ENCODE results near the gene TNFRSF1A. TPM values are rescaled to one million over a fixed set of nuclear protein-coding genes. Genes with fewer than 3 reads are reported as not detected.

The TNFRSF1A gene
- total and polyA plus RNA-seq, 10 donors: 22.5 to 578 (median 211) TPM

DNA sequence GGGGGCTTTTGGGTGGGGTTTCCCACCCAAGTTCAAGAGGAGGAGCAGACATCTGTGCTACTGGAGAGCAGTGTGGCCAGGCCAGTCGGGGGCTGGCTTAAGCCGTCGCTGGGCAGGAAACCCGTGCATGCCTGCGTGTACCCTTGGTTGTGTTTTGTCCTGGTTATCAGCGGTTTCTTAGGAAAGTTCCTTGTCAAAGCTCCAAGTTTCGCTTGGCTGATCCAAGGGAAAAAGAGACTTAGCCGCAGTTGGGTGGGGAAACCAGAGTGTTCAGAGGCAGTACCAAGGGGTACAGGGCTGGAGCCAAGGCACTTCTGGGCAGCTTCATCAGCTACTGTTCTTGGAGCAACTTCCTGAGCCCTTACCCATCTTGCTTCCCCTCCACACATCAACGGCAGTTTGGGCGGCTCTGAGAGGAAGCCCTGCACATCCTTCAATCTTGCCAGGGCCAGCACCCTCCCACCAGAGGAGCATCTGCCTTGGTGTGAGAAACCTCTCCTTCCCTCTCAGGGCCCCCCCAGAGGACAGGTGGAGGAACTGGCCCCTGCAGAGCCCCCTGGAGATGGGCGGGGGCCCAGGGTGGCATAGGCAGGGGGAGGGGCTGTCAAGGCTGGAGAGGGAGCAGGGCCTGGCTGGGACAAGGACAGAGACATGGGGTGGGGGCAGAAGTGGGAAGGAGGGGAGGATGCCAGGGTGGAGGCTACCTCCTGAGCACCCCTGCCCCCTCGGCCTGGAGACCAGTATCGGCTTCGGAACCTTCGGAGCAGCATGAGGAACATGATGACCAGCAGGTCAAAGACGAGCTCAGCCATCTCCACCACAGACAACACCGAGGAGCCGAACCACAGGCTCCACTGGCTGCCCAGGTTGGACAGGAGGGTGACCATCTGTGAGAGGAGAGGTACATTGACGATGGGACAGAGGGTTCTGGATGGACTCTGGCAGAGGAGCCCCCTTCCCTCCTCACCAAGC, 5.8 kb upstream of the TNFRSF1A start:
- Histone ChIP-seq H3K36me3 (no peaks in the 10 kb centered on the region), H3K9me3 (no peaks in the 10 kb centered on the region), H3K27ac (peak overlapping the region; percentile 54 to 99 (median 77)), H3K27me3 (replicated peaks in 1 of 7) (peaks cover 0 to 49% (median 0%) of the 10 kb centered on the region in 7 donors), H3K4me3 (peak overlapping the region in 1 of 8 donors; percentile 32), H3K4me1 (peaks cover 25 to 81% (median 64%) of the 10 kb centered on the region in 6 donors)
- intact Hi-C loops (cut with DNase I; ENCODE audit: low total_unique reads): no loop called here
- WGBS, 5 donors: 32 to 43% (median 38%) methylated on average over 16 to 19 of the region's 19 CpGs
- TF ChIP-seq, protein P1, sequence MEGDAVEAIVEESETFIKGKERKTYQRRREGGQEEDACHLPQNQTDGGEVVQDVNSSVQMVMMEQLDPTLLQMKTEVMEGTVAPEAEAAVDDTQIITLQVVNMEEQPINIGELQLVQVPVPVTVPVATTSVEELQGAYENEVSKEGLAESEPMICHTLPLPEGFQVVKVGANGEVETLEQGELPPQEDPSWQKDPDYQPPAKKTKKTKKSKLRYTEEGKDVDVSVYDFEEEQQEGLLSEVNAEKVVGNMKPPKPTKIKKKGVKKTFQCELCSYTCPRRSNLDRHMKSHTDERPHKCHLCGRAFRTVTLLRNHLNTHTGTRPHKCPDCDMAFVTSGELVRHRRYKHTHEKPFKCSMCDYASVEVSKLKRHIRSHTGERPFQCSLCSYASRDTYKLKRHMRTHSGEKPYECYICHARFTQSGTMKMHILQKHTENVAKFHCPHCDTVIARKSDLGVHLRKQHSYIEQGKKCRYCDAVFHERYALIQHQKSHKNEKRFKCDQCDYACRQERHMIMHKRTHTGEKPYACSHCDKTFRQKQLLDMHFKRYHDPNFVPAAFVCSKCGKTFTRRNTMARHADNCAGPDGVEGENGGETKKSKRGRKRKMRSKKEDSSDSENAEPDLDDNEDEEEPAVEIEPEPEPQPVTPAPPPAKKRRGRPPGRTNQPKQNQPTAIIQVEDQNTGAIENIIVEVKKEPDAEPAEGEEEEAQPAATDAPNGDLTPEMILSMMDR (IDR thresholded peaks at IDR 0.05 in 8 of 11, conservative IDR thresholded peaks at IDR 0.05 in 3 of 11): no peak
- peak; percentile 19 to 81 (median 61) for TF ChIP-seq POLR2AphosphoS5 (IDR thresholded peaks at IDR 0.05)
- no peak for TF ChIP-seq POLR2A (IDR thresholded peaks at IDR 0.05)
- DNase-seq: peak; percentile 86

DNA sequence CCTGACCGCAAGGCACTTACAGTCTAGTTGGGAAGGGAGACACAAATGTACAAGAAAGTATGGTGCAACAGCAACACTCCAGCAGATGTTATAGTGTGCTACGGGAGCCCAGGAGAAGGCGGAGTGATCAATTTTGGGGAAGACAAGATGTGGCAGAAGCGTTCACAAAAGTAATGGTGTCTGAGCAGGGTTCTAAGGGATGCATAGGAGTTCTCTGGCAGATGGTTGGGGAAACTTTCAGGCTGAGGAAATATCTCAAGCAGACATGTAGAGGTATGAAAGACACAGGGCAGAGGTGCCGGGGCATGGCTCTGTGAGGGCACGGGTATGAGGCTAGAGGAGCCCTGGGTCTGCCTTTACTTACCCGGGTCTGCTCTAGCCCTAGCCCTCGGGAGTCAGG, 5.1 kb upstream of the TNFRSF1A start:
- 69 to 84% (median 81%) methylated on average over 8 of the region's 8 CpGs for WGBS, 5 donors
- intact Hi-C loops (cut with DNase I; ENCODE audit: low total_unique reads): no loop called here
- H3K4me3 ChIP-seq: peak overlapping the region in 1 of 8 donors; percentile 32
- H3K27me3 ChIP-seq (replicated peaks in 1 of 7): peaks cover 0 to 56% (median 0%) of the 10 kb centered on the region in 7 donors
- DNase-seq: no peak
- H3K4me1 ChIP-seq: peaks cover 22 to 81% (median 64%) of the 10 kb centered on the region in 6 donors
- H3K36me3 ChIP-seq: no peaks in the 10 kb centered on the region
- TF ChIP-seq POLR2AphosphoS5 (IDR thresholded peaks at IDR 0.05) (no peak), POLR2A (IDR thresholded peaks at IDR 0.05) (no peak)
- TF ChIP-seq, protein P1 (IDR thresholded peaks at IDR 0.05 in 8 of 11, conservative IDR thresholded peaks at IDR 0.05 in 3 of 11): no peak
- no peaks in the 10 kb centered on the region for H3K9me3 ChIP-seq
- H3K27ac ChIP-seq: peak overlapping the region; percentile 54 to 99 (median 77)

DNA sequence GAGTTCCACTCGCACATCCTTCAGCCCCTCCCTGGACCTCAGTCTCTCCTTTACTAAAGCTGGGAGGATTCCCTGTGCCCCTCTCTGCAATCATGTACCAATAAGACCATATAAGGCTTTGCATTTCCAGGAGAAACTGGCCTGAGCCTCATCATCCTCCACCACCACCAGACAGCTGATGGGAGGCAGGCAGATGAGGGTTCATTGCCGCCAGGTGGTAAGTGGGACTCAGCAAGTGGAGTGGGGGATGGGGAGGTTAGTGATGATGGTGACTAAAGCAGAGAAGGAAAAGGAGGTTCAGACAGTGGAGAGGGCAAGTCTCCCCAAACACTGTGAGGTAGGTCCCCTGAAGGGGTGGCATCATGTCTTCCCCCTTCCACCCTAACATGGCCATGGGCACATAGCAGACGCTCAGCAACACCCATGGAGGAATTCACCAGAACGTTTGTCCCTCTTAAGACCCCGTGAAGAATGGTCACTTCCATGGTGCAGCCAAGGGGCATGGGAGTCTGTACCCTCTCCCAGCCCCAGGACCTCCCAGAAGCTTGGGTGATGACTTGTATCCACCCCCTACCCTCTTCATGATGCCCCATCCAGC, 4.5 kb upstream of the TNFRSF1A start:
- Histone ChIP-seq H3K27me3 (replicated peaks in 1 of 7) (peaks cover 0 to 62% (median 0%) of the 10 kb centered on the region in 7 donors), H3K27ac (peak overlapping the region in 7 of 8 donors; percentile 74 to 99 (median 84)), H3K9me3 (no peaks in the 10 kb centered on the region), H3K36me3 (no peaks in the 10 kb centered on the region), H3K4me1 (peaks cover 22 to 80% (median 59%) of the 10 kb centered on the region in 6 donors), H3K4me3 (peak overlapping the region in 1 of 8 donors; percentile 48)
- 69 to 84% (median 80%) methylated on average over 5 of the region's 5 CpGs for WGBS, 5 donors
- TF ChIP-seq POLR2A (IDR thresholded peaks at IDR 0.05) (no peak), POLR2AphosphoS5 (IDR thresholded peaks at IDR 0.05) (no peak)
- TF ChIP-seq, protein P1 (IDR thresholded peaks at IDR 0.05 in 8 of 11, conservative IDR thresholded peaks at IDR 0.05 in 3 of 11): no peak
- intact Hi-C loops (cut with DNase I; ENCODE audit: low total_unique reads): no loop called here
- DNase-seq: no peak

Data from spleen (tissue), 11 donors.